ENCODE data around the gene TOX4.
"Not testable (repeated sequence)": the region's sequence is repeated elsewhere in the genome, so short reads cannot be mapped to it uniquely, and the experiment has no call there.

The TOX4 gene

DNA sequence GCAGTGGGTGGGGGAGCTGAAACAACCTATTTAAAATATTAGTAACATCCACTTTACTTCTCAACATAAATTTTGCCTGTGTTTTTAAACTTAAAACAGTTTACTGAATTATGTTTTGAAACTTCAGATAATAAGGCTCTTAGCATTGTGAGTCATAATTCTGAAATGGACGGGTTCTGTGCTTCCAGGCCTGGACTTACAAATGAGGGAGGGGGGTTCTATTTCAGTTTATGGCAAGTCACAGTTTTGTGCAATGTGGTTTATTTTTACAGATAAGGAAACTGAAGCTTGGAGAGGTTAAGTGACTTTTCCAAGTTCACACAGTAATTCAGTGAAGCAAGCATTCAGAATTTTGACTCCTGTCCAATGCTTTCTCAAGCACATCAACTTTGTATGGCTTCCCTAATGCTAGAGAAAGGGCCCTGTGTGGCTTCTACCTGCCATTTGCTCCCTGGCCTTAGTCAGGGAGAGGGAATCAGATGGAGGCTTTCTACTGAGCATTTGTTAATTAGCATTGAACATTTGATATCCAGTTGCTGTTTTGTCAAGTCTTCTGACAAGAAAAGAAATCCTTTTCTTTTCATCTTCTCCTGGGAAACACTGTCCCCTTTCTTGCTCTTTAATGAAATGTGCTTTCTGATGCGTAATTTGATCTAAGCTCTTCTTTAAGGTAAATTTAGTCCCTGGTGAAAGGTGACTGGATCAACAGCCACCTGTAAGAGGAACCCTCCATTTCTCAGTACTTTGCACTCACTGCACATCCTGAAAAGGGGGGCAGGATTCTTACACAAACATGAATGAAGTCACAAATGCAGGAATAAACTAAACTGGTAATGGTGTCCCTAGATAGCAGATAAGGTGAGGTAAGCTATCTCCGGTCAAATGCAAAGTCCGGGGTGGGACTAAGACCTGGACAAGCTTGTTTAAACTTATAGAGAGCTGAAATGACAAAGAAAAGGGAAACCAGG is 51.7 kb downstream of the TOX4 start:
- Mint-ChIP-seq H3K36me3 (ENCODE audit: insufficient read depth) (no peaks in the 10 kb centered on the region), H3K27me3 (peaks cover 9 to 17% of the 10 kb centered on the region in 2 donors), H3K27ac (no peak overlapping the region), H3K4me1 (ENCODE audit: low read depth in 2 of 2) (peaks cover 4 to 10% of the 10 kb centered on the region in 2 donors), H3K4me3 (no peak overlapping the region), H3K9me3 (no peaks in the 10 kb centered on the region)
- DNase-seq (no peak), ATAC-seq (replicated peaks) (no peak)

GRCh38 chr14:21529515-21529914 is 52.5 kb downstream of the TOX4 start:
- Mint-ChIP-seq H3K4me3 (no peak overlapping the region), H3K9me3 (no peaks in the 10 kb centered on the region), H3K36me3 (ENCODE audit: insufficient read depth) (no peaks in the 10 kb centered on the region), H3K27me3 (peaks cover 15 to 21% of the 10 kb centered on the region in 2 donors), H3K27ac (no peak overlapping the region), H3K4me1 (ENCODE audit: low read depth in 2 of 2) (peaks cover 4 to 9% of the 10 kb centered on the region in 2 donors)
- ATAC-seq (replicated peaks) (no peak), DNase-seq (no peak)

DNA sequence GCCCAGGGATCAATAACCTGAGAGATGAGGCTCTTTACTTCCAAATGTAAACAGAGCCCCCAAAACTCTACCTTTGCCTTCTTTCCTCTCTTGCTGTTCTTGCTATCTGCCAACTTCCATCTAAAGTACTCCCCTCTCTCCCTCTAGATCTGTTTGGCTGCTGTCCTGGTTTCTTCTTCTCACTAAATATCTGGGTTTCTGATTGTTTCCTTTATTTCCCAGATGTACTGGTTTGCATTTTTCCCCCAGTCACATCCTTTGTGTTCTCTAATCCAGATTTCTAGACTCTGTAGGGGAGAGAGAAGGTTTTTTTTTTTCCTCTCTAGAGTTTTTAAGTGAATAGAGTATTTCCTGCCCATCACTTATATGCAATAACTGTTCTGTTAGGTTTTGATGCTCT is 56.3 kb downstream of the TOX4 start:
- no peaks in the 10 kb centered on the region for H3K36me3 Mint-ChIP-seq (ENCODE audit: insufficient read depth)
- no peak overlapping the region for H3K27ac Mint-ChIP-seq
- H3K27me3 Mint-ChIP-seq, result peaks cover 52 to 53% of the 10 kb centered on the region in 2 donors
- H3K4me3 Mint-ChIP-seq, result no peak overlapping the region
- DNase-seq, result no peak
- ATAC-seq (replicated peaks), result no peak
- H3K4me1 Mint-ChIP-seq (ENCODE audit: low read depth in 2 of 2), result peaks cover 0 to 4% of the 10 kb centered on the region in 2 donors
- no peaks in the 10 kb centered on the region for H3K9me3 Mint-ChIP-seq

DNA sequence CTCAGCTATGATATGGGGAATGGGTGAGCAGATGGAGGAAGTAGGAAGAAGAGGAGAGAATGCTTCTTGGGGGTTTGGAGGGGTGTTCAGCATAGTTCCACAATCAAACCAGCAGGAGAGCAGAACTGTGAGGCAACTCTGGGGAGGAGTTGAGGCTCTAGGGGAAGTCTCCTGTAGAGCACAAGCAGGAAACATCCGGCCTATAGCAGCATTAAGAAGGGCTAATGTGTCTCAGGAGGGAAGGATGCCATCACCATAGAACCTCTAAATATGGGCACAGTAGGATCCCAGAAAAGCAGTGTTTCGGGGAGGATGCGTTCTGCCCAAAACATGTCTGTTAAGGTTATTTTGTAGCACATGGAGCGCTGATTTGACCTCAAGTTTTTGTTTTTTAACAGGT is 57.6 kb downstream of the TOX4 start:
- Mint-ChIP-seq H3K4me1 (ENCODE audit: low read depth in 2 of 2) (peaks cover 0 to 4% of the 10 kb centered on the region in 2 donors), H3K9me3 (no peaks in the 10 kb centered on the region), H3K4me3 (no peak overlapping the region), H3K27ac (no peak overlapping the region), H3K27me3 (peaks cover 64 to 66% of the 10 kb centered on the region in 2 donors), H3K36me3 (ENCODE audit: insufficient read depth) (no peaks in the 10 kb centered on the region)
- ATAC-seq (replicated peaks) (no peak), DNase-seq (no peak)

DNA sequence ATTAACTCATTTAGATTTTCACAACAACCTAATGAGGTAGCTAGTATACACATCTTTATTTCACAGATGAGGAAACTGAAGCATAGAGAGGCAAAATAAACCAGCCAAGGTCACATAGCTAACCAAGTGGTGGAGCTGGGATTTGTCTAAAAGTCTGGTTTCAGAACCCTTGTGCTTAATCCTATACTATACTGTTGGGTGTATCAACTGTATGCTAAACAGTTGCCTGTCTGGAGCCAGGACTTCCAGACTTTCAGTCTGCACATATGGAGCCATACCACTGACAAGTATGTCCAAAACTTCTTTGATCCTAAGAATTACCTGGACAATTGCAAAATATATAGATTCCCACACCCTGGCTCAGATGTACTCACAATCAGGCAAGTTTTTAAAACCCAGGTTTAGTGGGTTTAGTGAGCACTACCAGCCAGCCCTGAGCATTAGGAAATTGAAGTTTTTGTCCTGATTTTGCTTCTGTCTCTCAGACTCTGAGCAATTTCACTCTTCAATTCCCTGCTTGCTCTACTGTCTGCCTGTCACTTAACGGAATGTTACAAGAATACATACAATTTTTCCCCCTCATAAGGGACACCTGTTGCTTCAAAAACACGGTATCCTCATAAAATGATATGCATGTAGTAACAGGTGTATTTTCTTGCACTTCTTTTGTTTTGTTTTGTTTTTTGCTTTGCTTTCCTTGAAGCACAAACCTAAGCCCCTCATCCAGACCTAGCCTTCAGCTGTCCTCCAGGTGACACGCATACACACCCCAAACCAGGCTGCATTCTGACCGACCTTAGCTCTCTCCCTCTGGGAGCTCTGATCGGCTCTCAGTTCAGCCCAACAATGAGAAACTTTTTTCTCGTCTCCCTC is 58.8 kb downstream of the TOX4 start:
- H3K4me3 Mint-ChIP-seq, result no peak overlapping the region
- H3K9me3 Mint-ChIP-seq, result no peaks in the 10 kb centered on the region
- H3K36me3 Mint-ChIP-seq (ENCODE audit: insufficient read depth), result no peaks in the 10 kb centered on the region
- H3K27me3 Mint-ChIP-seq, result peaks cover 66 to 69% of the 10 kb centered on the region in 2 donors
- no peak for ATAC-seq (replicated peaks)
- peaks cover 0 to 4% of the 10 kb centered on the region in 2 donors for H3K4me1 Mint-ChIP-seq (ENCODE audit: low read depth in 2 of 2)
- H3K27ac Mint-ChIP-seq, result no peak overlapping the region
- DNase-seq, result no peak

- Mint-ChIP-seq H3K36me3 (ENCODE audit: insufficient read depth) (no peaks in the 10 kb centered on the region), H3K27me3 (peaks cover 62 to 69% of the 10 kb centered on the region in 2 donors)
- ATAC-seq (replicated peaks), result no peak
Observed at GRCh38 chr14:21536418-21537089, 59.6 kb downstream of the TOX4 start.

GRCh38 chr14:21537090-21537424 is 60.1 kb downstream of the TOX4 start:
- DNase-seq, result no peak
- ATAC-seq (replicated peaks), result no peak
- Mint-ChIP-seq H3K36me3 (ENCODE audit: insufficient read depth) (no peaks in the 10 kb centered on the region), H3K27ac (no peak overlapping the region), H3K4me3 (no peak overlapping the region), H3K4me1 (ENCODE audit: low read depth in 2 of 2) (peaks cover 0 to 4% of the 10 kb centered on the region in 2 donors), H3K9me3 (no peaks in the 10 kb centered on the region), H3K27me3 (peaks cover 59 to 70% of the 10 kb centered on the region in 2 donors)

More at GRCh38 chr14:21536418-21537089, 59.6 kb downstream of the TOX4 start:
- DNase-seq, result no peak
- no peak overlapping the region for H3K27ac Mint-ChIP-seq
- no peak overlapping the region for H3K4me3 Mint-ChIP-seq
- H3K9me3 Mint-ChIP-seq, result no peaks in the 10 kb centered on the region
- H3K4me1 Mint-ChIP-seq (ENCODE audit: low read depth in 2 of 2), result peaks cover 0 to 4% of the 10 kb centered on the region in 2 donors

DNA sequence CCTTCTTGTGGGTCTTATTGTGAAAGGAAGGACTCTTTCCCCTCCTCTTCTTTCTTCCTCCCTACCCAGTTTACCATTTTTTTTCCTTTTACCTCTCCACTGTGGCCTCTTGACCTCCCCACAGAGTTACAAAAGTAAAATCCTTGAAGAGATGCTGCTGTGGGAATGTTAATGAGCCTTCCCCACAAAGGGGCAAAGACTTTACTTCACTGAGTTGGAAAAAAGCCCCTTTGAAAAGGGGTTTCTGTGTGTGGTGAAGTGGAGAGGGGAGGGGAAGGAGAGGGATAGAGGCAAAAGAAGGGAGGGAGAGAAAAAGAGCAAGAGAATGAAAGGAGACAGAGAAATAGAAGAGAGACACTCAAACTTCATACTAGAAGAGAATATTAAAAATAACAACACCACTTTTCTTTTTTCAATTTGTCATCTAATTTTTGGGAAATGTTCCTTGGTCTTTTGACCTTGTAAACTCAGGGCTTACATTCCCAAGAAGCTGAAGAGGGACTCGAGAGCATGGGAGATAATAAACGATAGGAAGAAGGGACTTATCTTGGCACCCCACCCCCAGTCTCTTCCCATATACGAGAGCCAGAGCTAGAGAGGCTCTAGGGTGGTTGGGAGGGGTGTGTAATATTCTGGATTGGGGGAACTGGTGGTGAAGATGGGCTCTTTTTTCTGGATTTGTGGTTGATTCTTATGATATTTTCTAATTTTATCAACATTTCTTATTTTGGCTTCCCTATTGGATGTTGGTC is 62.4 kb downstream of the TOX4 start:
- no peak for ATAC-seq (replicated peaks)
- H3K4me3 Mint-ChIP-seq, result no peak overlapping the region
- no peak overlapping the region for H3K27ac Mint-ChIP-seq
- H3K27me3 Mint-ChIP-seq, result peaks cover 54 to 77% of the 10 kb centered on the region in 2 donors
- H3K36me3 Mint-ChIP-seq (ENCODE audit: insufficient read depth), result no peaks in the 10 kb centered on the region
- DNase-seq, result no peak
- H3K9me3 Mint-ChIP-seq, result no peaks in the 10 kb centered on the region
- H3K4me1 Mint-ChIP-seq (ENCODE audit: low read depth in 2 of 2), result peaks cover 0 to 4% of the 10 kb centered on the region in 2 donors

GRCh38 chr14:21541413-21542074 is 64.5 kb downstream of the TOX4 start:
- Mint-ChIP-seq H3K36me3 (ENCODE audit: insufficient read depth) (no peaks in the 10 kb centered on the region), H3K27ac (no peak overlapping the region), H3K4me3 (no peak overlapping the region), H3K27me3 (peaks cover 36 to 55% of the 10 kb centered on the region in 2 donors), H3K9me3 (no peaks in the 10 kb centered on the region), H3K4me1 (ENCODE audit: low read depth in 2 of 2) (peaks cover 0 to 4% of the 10 kb centered on the region in 2 donors)
- DNase-seq, result no peak
- ATAC-seq (replicated peaks), result no peak

- H3K9me3 Mint-ChIP-seq, result no peaks in the 10 kb centered on the region
- no peak overlapping the region for H3K27ac Mint-ChIP-seq
- no peak overlapping the region for H3K4me3 Mint-ChIP-seq
- ATAC-seq (replicated peaks) (no peak), DNase-seq (no peak)
- H3K36me3 Mint-ChIP-seq (ENCODE audit: insufficient read depth), result no peaks in the 10 kb centered on the region
- H3K27me3 Mint-ChIP-seq, result peaks cover 19 to 35% of the 10 kb centered on the region in 2 donors
- no peaks in the 10 kb centered on the region for H3K4me1 Mint-ChIP-seq (ENCODE audit: low read depth in 2 of 2)
Observed at GRCh38 chr14:21543521-21543960, 66.5 kb downstream of the TOX4 start.

DNA sequence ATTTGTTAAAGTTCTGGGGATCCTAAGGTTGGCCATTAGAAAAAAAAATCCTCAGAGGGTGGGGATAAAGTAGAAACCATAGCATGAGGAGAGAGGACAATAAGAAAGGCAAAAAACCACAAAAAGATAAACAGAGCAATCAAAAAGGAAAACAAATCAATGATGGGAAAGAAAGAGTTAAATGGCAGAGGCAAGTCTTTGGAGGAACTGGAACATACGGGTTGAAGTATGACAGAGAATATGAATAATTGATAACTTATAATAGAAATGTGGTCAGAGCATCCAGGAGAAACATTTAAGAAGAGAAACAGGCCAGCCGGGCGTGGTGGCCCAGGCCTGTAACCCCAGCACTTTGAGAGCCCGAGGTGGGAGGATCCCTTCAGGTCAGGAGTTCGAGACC is 67.0 kb downstream of the TOX4 start:
- Mint-ChIP-seq H3K4me1 (ENCODE audit: low read depth in 2 of 2) (no peaks in the 10 kb centered on the region), H3K27ac (no peak overlapping the region), H3K4me3 (no peak overlapping the region), H3K36me3 (ENCODE audit: insufficient read depth) (no peaks in the 10 kb centered on the region), H3K9me3 (no peaks in the 10 kb centered on the region), H3K27me3 (peaks cover 16 to 31% of the 10 kb centered on the region in 2 donors)
- DNase-seq (no peak), ATAC-seq (replicated peaks) (no peak)

DNA sequence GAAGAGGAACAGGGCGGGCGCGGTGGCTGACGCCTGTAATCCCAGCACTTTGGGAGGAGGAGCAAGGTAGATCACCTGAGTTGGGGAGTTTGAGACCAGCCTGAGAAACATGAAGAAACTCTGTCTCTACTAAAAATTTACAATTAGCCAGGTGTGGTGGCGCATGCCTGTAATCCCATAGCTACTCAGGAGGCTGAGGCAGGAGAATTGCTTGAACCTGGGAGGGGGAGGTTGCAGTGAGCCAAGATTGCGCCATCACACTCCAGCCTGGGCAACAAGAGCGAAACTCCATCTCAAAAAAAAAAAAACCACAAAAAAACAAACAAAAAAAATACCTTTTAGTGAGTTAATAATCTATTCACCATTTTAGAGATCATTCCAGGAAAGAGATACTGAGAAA is 67.6 kb downstream of the TOX4 start:
- not testable (repeated sequence) for H3K36me3 Mint-ChIP-seq (ENCODE audit: insufficient read depth); H3K4me1 Mint-ChIP-seq (ENCODE audit: low read depth in 2 of 2); DNase-seq; H3K27ac Mint-ChIP-seq; ATAC-seq (replicated peaks); H3K4me3 Mint-ChIP-seq; H3K9me3 Mint-ChIP-seq
- H3K27me3 Mint-ChIP-seq, result peaks cover 10 to 25% of the 10 kb centered on the region in 2 donors

Measured in effector memory CD8-positive, alpha-beta T cell (primary cell).